NCI-H2196 treated with DMSO at 0.1 percent for 48 hours (cell line): ENCODE results near the gene AMER2.

ENCODE experiments used
- DNase-seq: peaks from one replicate; lab custom pipeline; 2025; ENCODE audit not compliant: unreplicated experiment; lab: John Stamatoyannopoulos, UW

The AMER2 gene

GRCh38 chr13:25171517-25172302, at the start of gene AMER2:
AMER2 (minus strand) TSS chr13:25172288; CDS start chr13:25171619, 669 bp downstream.
- DNase-seq = no peak

DNA sequence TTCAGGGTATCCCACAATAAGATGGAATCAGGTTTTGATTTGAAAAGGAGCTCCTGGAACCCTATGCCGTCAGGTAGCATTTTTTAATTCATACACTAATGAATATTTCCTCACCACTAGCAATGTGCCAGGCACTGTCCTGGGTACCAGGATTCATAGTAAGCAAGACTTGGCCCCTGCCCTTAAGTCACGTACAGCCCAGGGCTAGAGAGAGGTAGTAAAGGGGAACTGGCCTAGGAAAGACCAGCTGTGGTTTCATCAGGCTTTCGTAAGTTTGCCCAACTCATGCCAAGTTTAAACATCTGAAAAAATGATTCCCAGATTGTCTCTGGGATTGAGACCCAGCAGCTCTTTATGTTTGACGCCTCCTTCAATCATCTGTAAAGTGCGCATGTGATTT, 45.9 kb upstream of the AMER2 start:
- no peak for DNase-seq

DNA sequence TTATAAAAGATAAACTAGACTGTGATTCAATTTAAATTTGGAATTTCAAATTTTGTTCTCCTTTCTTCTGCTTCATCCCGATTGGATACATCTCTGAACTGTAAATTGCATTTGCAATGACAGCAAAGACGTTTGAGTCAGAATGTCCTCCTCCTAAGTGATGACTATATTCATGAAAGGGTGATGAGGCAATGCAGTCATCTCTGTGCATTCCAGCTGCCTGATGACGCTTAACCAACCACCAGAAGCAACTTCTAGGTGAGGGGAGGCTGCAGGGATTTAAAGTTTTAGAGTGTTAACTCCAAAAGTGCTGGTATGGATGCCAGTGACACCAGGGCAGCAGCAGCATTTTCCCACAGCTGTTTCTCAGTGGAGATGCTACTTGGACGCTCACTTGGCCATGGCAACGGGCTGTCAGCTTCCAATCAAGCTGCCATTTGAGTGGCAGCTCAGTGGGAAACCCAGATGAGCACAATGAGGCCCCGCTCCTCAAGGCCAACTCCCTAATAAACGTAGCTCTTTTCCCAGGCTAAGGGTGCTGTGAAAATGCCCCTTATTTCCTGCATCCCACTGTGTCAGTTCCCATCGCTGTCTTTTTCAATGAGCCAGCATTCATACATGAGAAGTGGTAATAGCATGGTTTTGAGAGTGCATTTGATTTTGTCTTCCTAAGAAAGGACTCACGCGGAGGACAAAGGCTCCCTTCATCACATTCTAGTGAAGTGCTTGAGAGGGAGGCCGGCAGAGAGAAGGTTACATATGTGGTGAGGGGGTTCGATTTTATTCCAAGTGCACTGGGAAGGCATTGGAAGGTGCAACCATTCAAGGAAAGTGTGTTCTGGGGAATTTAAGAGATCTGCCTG, 45.2 kb upstream of the AMER2 start:
- DNase-seq = no peak

DNA sequence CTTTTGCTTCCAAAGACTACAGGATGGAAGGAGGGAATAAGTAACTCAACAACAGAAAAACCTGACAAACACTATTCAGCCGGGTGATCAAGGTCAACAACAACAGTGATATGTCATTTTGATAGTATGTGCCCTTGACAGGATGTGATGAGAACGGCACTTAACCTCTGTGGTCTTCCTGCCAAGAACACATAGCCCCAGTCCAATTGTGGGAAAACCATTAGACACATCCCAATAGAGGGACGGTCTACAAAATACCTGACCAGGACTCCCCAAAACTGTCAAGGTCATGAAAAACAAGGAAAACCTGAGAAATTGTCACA, 43.1 kb upstream of the AMER2 start:
- DNase-seq = no peak

- no peak for DNase-seq
Measured at GRCh38 chr13:25214491-25215252, 42.6 kb upstream of the AMER2 start.

GRCh38 chr13:25213715-25214114, 41.6 kb upstream of the AMER2 start:
- no peak for DNase-seq

GRCh38 chr13:25210842-25211569, 38.9 kb upstream of the AMER2 start:
- no peak for DNase-seq

DNA sequence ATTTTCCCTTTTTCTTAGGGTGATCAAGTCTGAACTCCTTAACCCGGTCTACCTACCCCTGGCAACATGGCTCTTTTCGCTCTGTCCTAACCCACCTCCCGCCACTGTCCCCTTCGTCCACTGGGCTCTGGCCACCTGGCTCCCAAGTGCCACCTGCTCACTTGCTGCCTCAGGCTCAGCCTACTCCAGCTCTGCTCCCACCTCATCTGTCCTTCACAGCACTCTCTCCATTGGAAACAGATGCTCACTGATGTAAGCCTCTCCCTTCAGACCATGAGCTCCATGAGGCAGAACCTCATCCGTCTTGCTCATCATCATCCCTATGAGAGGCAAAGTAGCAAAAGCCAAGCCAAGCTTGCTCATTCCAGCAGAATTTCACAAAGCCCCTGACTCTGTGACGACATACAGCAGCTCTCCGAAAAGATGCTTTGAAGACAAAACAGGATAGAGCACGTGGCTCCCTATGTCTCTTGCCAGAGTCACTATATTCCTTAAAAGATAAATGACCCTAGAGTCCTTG, 35.3 kb upstream of the AMER2 start:
- no peak for DNase-seq

DNA sequence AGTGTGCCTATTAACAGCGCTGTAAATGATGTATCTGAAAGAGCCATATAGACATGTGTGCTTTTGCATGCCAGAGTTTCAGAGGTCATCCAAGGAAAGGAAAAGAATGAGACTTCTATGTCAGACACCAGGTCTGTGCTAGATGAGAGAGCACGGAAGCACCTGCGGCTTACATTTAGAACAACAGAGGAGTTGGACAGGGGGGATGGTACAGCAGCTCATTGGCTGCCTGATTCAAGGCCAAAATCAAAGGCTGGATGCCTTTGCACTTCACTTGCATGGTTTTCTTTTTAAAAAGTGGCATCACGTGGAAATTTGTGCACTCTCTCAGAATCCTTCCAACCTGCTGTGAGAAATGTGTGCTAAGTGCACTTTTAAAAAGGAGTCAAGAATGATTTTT, 32.8 kb upstream of the AMER2 start:
- DNase-seq = no peak

- DNase-seq = no peak
Measured at GRCh38 chr13:25203127-25203740, 31.1 kb upstream of the AMER2 start.

GRCh38 chr13:25200783-25201182, 28.7 kb upstream of the AMER2 start:
- DNase-seq = no peak

GRCh38 chr13:25198647-25199046, 26.6 kb upstream of the AMER2 start:
- DNase-seq = no peak

DNA sequence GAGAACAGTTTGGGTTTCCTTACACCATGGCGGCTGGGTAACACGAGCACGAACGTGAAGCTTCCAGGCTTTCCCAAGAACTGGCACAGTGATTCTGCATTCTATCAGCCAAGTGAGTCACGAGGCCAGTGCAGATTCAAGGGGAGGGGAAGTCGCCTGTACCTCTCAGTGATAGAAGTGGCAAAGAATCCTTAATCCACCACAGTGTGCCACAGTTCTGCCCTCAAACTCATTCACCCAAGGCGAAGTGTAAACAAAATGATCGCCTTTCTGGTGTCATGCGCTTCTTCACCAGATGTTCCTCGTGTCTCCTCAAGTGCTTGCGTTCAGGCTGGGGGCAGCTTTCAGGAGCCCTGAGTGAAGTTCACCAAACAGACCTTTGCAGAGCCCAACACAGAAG, 24.9 kb upstream of the AMER2 start:
- no peak for DNase-seq

- no peak for DNase-seq
Measured at GRCh38 chr13:25192936-25193335, 20.8 kb upstream of the AMER2 start.

DNA sequence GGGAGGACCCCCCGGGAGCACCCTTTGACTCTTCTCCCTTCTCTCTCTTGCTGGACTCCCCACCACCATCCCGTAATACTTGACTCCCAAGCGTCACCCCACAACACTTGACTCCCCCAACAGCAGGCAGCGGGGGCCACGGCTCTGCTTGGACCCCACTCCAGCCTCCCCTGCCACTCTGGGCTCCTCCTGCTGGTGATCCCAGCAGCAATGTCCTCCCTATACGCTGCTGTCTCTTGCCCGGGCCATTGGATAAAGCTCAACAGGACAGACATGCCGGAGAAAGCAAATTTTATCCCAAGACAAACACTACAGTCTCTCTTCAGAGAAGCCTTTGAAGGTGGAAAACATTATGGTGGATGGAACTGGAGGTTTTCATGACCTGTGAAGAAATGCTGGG, 20.4 kb upstream of the AMER2 start:
- no peak for DNase-seq

DNA sequence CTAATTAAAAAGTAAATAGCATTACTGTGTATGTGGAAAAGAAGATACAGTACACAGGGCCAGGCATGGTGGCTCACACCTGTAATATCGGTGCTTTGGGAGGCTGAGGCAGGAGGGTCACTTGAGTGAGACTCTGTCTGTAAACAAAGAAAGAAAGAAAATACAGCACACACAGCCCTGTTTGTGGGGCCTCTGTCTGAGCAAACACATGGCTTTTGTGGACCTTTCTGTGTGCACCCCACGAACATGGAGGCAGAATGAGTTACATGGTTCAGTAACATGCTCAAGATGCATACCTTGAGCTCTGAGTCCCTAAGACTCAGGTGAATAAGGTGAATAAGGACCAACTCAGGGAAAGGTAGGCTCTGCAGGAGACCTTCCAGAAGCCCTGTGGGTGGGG, 20.0 kb upstream of the AMER2 start:
- DNase-seq = no peak

- DNase-seq = no peak
Measured at GRCh38 chr13:25190771-25191170, 18.7 kb upstream of the AMER2 start.

- no peak for DNase-seq
Measured at GRCh38 chr13:25190256-25190655, 18.2 kb upstream of the AMER2 start.

DNA sequence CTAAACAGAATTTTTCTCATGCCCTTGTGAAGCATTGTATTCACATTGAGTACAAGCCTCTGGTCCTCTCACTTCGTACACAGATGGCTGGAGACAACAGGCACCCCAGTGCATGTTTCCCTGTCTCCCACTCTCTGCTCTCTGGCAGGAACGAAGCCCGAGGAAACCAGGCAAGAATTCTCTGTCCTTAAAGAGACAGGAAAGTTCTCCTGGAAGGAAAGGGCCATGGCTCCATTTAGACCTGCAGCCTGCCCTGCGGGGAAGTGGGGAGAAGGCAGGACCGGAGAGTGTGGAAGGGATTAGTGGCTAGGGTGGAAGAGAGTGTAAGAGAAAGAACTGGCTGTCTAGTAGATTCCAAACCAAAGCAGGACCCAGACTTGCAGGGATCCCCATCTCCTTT, 15.5 kb upstream of the AMER2 start:
- no peak for DNase-seq

DNA sequence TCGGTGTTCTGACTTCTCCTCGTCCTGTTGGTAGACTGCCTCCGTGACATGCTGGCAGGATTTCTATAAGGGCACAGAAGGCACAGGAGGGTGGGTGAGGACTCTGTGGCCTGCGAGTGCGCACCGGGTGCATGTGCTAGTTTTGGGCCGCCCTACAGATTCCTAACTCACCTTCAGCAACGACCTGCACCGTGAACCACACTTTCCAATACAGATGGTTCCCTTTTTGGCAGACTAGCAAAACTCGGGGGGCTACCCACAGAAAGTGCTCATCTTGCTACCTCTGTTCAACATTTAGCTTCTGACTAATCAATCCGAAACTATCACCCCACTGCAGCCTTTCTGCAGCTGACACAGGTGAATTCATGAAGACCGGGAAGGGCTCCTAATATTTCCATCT, 14.1 kb upstream of the AMER2 start:
- DNase-seq = no peak
